OCI-LY7 (cell line): ENCODE data around the gene MYO7A. TPM values are rescaled to one million over a fixed set of nuclear protein-coding genes. Genes with fewer than 3 reads are reported as not detected.

Experiments used
- BruUV-seq: library from RNA; stranded (reverse); fragments of 400-500 nt; replicated peaks from 2 replicates; lab custom pipeline; 2021; lab: Mats Ljungman, UMichigan
- CTCF ChIA-PET: fragments of 300-600 bp; sonication (Branson Sonifier 250); formaldehyde crosslinking; loops from one replicate; lab custom pipeline; 2022; ENCODE audit warnings: antibody characterized with exemption; ENCODE audit not compliant: unreplicated experiment; lab: Charles Lee
- POLR2A ChIA-PET: fragments of 300-600 bp; sonication (Branson Sonifier 250); formaldehyde crosslinking; loops from one replicate; lab custom pipeline; 2022; ENCODE audit warnings: antibody characterized with exemption; lab: Charles Lee
- DNase-seq: peaks from one replicate; pipeline ENCODE4 v3.0.0-alpha.2; 2015; ENCODE audit warnings: low spot score
- H2AFZ ChIP-seq: fragments of 200-600 bp; sonication (generic), shearing (Covaris generic); 2 replicates; pipeline ENCODE4 v1.6.1; 2014; ENCODE audit warnings: mild to moderate bottlenecking, antibody characterized with exemption, low read length, moderate library complexity
- H3K27ac ChIP-seq: fragments of 200-600 bp; sonication (generic); 2 replicates; pipeline ENCODE4 v1.5.1; 2014; ENCODE audit warnings: mixed run types, low read depth, mild to moderate bottlenecking, moderate library complexity, low read length, inconsistent platforms; ENCODE audit not compliant: poor library complexity, severe bottlenecking
- H3K36me3 ChIP-seq: fragments of 200-600 bp; sonication (generic); 2 replicates; pipeline ENCODE4 v1.6.1; 2014; ENCODE audit warnings: mild to moderate bottlenecking, antibody characterized with exemption, low read length, moderate library complexity, mixed read lengths; ENCODE audit not compliant: insufficient read depth
- H3K4me1 ChIP-seq: fragments of 200-600 bp; sonication (generic); 2 replicates; pipeline ENCODE4 v1.5.1; 2014; ENCODE audit warnings: mild to moderate bottlenecking, low read length; ENCODE audit not compliant: insufficient read depth, poor library complexity, severe bottlenecking
- H3K4me2 ChIP-seq: fragments of 200-600 bp; sonication (generic); 2 replicates; pipeline ENCODE4 v1.6.1; 2014; ENCODE audit warnings: mild to moderate bottlenecking, low read length
- H3K4me3 ChIP-seq: fragments of 200-600 bp; sonication (generic); 2 replicates; pipeline ENCODE4 v1.5.1; 2014; ENCODE audit warnings: mild to moderate bottlenecking, low read depth, low read length; ENCODE audit not compliant: poor library complexity, severe bottlenecking
- H3K79me2 ChIP-seq: fragments of 200-600 bp; sonication (generic); 2 replicates; pipeline ENCODE4 v1.6.1; 2016; ENCODE audit warnings: low read depth, mild to moderate bottlenecking, low read length, moderate library complexity, mixed read lengths; ENCODE audit not compliant: insufficient read depth
- H3K9me2 ChIP-seq: fragments of 200-600 bp; sonication (generic); 2 replicates; pipeline ENCODE4 v1.6.1; 2016; ENCODE audit warnings: mild to moderate bottlenecking, low read length, mixed read lengths; ENCODE audit not compliant: insufficient read depth
- H3K9me3 ChIP-seq: fragments of 200-600 bp; sonication (generic); 2 replicates; pipeline ENCODE4 v1.6.1; 2014; ENCODE audit warnings: mild to moderate bottlenecking, mixed run types, low read length, mixed read lengths
- H4K20me1 ChIP-seq: fragments of 200-600 bp; sonication (generic); 2 replicates; pipeline ENCODE4 v1.6.1; 2014; ENCODE audit warnings: mild to moderate bottlenecking, antibody characterized with exemption, low read length, moderate library complexity, mixed read lengths; ENCODE audit not compliant: insufficient read depth
- CTCF ChIP-seq: fragments of 200-600 bp; sonication (generic); conservative IDR thresholded peaks from 2 replicates; pipeline ENCODE4 v1.5.1; 2014; ENCODE audit warnings: mild to moderate bottlenecking, antibody characterized with exemption, low read length, moderate library complexity, mixed read lengths
- EZH2phosphoT487 ChIP-seq: fragments of 200-600 bp; sonication (generic); IDR thresholded peaks from 2 replicates; pipeline ENCODE4 v1.6.1; 2018; ENCODE audit warnings: low read depth, borderline replicate concordance, mild to moderate bottlenecking, mixed run types, antibody characterized with exemption, low read length, moderate library complexity, mixed read lengths
- intact Hi-C: fragments of 100-400 bp; cut with micrococcal nuclease; formaldehyde crosslinking; loops from one replicate; pipeline ENCODE4 v1.10.0; 2022; ENCODE audit not compliant: unreplicated experiment
- total RNA-seq, 2 experiments: library from RNA; depleted of rRNA in 1 of 2; stranded (reverse); fragments of >200 nt in 1 of 2; shearing (Covaris generic) in 1 of 2; gene quantifications; 2 replicates each; pipeline ENCODE4 v1.2.3, GENCODE V29; 2014 to 2022

The MYO7A gene
- total RNA-seq, 2 experiments from 2014 or later, result not detected

- Histone ChIP-seq H3K4me1 (no peaks in the 10 kb centered on the region), H3K4me3 (no peak overlapping the region), H3K27ac (no peak overlapping the region), H2AFZ (no peak overlapping the region), H4K20me1 (no peaks in the 10 kb centered on the region), H3K36me3 (no peaks in the 10 kb centered on the region), H3K4me2 (no peak overlapping the region), H3K9me2 (no peaks in the 10 kb centered on the region), H3K9me3 (no peaks in the 10 kb centered on the region), H3K79me2 (no peaks in the 10 kb centered on the region)
- TF ChIP-seq EZH2phosphoT487, result no peak
- no peak for TF ChIP-seq CTCF
- BruUV-seq, result no TSS peak
- CTCF ChIA-PET, result no interaction called here
- DNase-seq, result no peak
- POLR2A ChIA-PET, result no interaction called here
- intact Hi-C loops, result no loop called here
These were observed 23.9 kb downstream of the MYO7A start for GRCh38 chr11:77151804-77152509.

- CTCF ChIA-PET, result no interaction called here
- Histone ChIP-seq H3K4me2 (no peak overlapping the region), H4K20me1 (no peaks in the 10 kb centered on the region), H3K79me2 (no peaks in the 10 kb centered on the region), H3K4me1 (no peaks in the 10 kb centered on the region), H3K36me3 (no peaks in the 10 kb centered on the region), H2AFZ (no peak overlapping the region), H3K4me3 (no peak overlapping the region), H3K9me2 (no peaks in the 10 kb centered on the region), H3K9me3 (no peaks in the 10 kb centered on the region), H3K27ac (no peak overlapping the region)
- no peak for DNase-seq
- intact Hi-C loops, result no loop called here
- POLR2A ChIA-PET, result no interaction called here
- TF ChIP-seq CTCF, result no peak
- TF ChIP-seq EZH2phosphoT487, result no peak
- BruUV-seq, result no TSS peak
These were observed 24.8 kb downstream of the MYO7A start for GRCh38 chr11:77152846-77153245.
